H1 (cell line): ENCODE data around the gene UPP1. TPM values are rescaled to one million over a fixed set of nuclear protein-coding genes. Genes with fewer than 3 reads are reported as not detected.

ENCODE experiments used
- CTCF ChIA-PET: fragments of 300-600 bp; sonication (Branson Sonifier 250); formaldehyde crosslinking; loops from one replicate; lab custom pipeline; 2021; ENCODE audit not compliant: partially characterized antibody; lab: Charles Lee
- POLR2A ChIA-PET: fragments of 300-600 bp; sonication (Branson Sonifier 250); formaldehyde crosslinking; loops from one replicate; lab custom pipeline; 2021; ENCODE audit warnings: inconsistent platforms; ENCODE audit not compliant: partially characterized antibody; lab: Charles Lee
- DNase-seq, 2 experiments: peaks; one replicate each; pipeline versions ENCODE4 v3.0.0 to v3.0.0-alpha.2; 2010 to 2022; ENCODE audit warnings: low spot score in 2 of 2, low read depth in 1 of 2, mixed read lengths in 1 of 2
- FAIRE-seq: peaks from 2 replicates; lab custom pipeline; 2011; peaks lifted over from hg19 to GRCh38; lab: Jason Lieb, UNC
- H2AFZ ChIP-seq: 2 replicates; pipeline ENCODE4 v1.8.1; 2012; ENCODE audit warnings: low read length, inconsistent platforms
- H2AK5ac ChIP-seq: 2 replicates; pipeline ENCODE4 v1.6.1; 2013; ENCODE audit warnings: low read depth, low read length
- H2BK120ac ChIP-seq: replicated peaks from 2 replicates; pipeline ENCODE3; 2013; ENCODE audit warnings: low read depth, low read length, inconsistent platforms
- H2BK12ac ChIP-seq: 2 replicates; pipeline ENCODE4 v1.6.1; 2013; ENCODE audit warnings: low read depth, low read length
- H2BK15ac ChIP-seq: 2 replicates; pipeline ENCODE4 v1.6.1; 2013; ENCODE audit warnings: low read length
- H2BK20ac ChIP-seq: 2 replicates; pipeline ENCODE4 v1.6.1; 2013; ENCODE audit warnings: low read length
- H2BK5ac ChIP-seq: 2 replicates; pipeline ENCODE4 v1.6.1; 2013; ENCODE audit warnings: low read depth, low read length
- H3K14ac ChIP-seq: 2 replicates; pipeline ENCODE4 v1.6.1; 2013; ENCODE audit warnings: inconsistent platforms; ENCODE audit not compliant: insufficient read length
- H3K18ac ChIP-seq: 2 replicates; pipeline ENCODE4 v1.6.1; 2013; ENCODE audit warnings: low read length; ENCODE audit errors: extremely low read depth
- H3K23ac ChIP-seq: 2 replicates; pipeline ENCODE4 v1.6.1; 2013; ENCODE audit warnings: inconsistent platforms; ENCODE audit not compliant: insufficient read length
- H3K23me2 ChIP-seq: 2 replicates; pipeline ENCODE4 v1.6.1; 2013; ENCODE audit warnings: low read depth, low read length
- H3K27ac ChIP-seq: 2 replicates; pipeline ENCODE4 v1.6.1; 2011; ENCODE audit warnings: low read depth, low read length, inconsistent platforms
- H3K27me3 ChIP-seq, 4 experiments: replicated peaks in 1 of 4; 1 replicate in 1 of 4; 2 replicates in 3 of 4; pipeline versions ENCODE4 v1.6.1 to v1.8.1; 2011 to 2013; ENCODE audit warnings: low read length in 3 of 4, mild to moderate bottlenecking in 3 of 4, inconsistent platforms in 2 of 4, mixed read lengths in 2 of 4, moderate library complexity in 1 of 4; ENCODE audit not compliant: control insufficient read depth in 3 of 4, insufficient read depth in 3 of 4; ENCODE audit errors: extremely low read depth in 1 of 4
- H3K36me3 ChIP-seq, 4 experiments: 2 replicates each; pipeline versions ENCODE4 v1.6.1 to v1.8.1; 2011 to 2013; ENCODE audit warnings: mild to moderate bottlenecking in 4 of 4, low read length in 3 of 4, moderate library complexity in 2 of 4, control low read depth in 1 of 4, inconsistent platforms in 1 of 4; ENCODE audit not compliant: insufficient read depth in 4 of 4, control insufficient read depth in 2 of 4
- H3K4ac ChIP-seq: replicated peaks from 2 replicates; pipeline ENCODE3; 2013; ENCODE audit warnings: low read length, low read depth, mixed read lengths, inconsistent platforms; ENCODE audit not compliant: insufficient read length
- H3K4me1 ChIP-seq, 4 experiments: replicated peaks in 1 of 4; 1 replicate in 1 of 4; 2 replicates in 3 of 4; pipeline versions ENCODE4 v1.6.1 to v1.8.1; 2011 to 2013; ENCODE audit warnings: low read length in 3 of 4, inconsistent platforms in 2 of 4, mixed read lengths in 1 of 4; ENCODE audit not compliant: insufficient read depth in 4 of 4, control insufficient read depth in 3 of 4
- H3K4me2 ChIP-seq, 2 experiments: 2 replicates each; pipeline versions ENCODE4 v1.6.1 to v1.8.1; 2011 to 2013; ENCODE audit warnings: low read depth in 2 of 2, low read length in 2 of 2, control low read depth in 1 of 2, inconsistent platforms in 1 of 2, mild to moderate bottlenecking in 1 of 2; ENCODE audit not compliant: insufficient read depth in 1 of 2
- H3K4me3 ChIP-seq, 4 experiments: fragments of 200-600, 300-600 bp in 1 of 4; sonication (generic), shearing (Covaris generic), sonication (Bioruptor Twin) in 1 of 4; 2 replicates each; pipeline versions ENCODE4 v1.5.1 to v1.8.1; 2011 to 2016; ENCODE audit warnings: low read length in 4 of 4, low read depth in 3 of 4, control low read depth in 2 of 4, inconsistent platforms in 2 of 4, mild to moderate bottlenecking in 2 of 4, mixed read lengths in 1 of 4, moderate library complexity in 1 of 4; ENCODE audit not compliant: insufficient read depth in 2 of 4; ENCODE audit errors: extremely low read depth in 1 of 4
- H3K56ac ChIP-seq: replicated peaks from 2 replicates; pipeline ENCODE3; 2013; ENCODE audit warnings: low read depth, mild to moderate bottlenecking, mixed read lengths, low read length, inconsistent platforms; ENCODE audit not compliant: insufficient read length
- H3K79me1 ChIP-seq: 2 replicates; pipeline ENCODE4 v1.6.1; 2013; ENCODE audit warnings: low read depth, low read length, control low read depth
- H3K79me2 ChIP-seq, 2 experiments: 2 replicates each; pipeline versions ENCODE4 v1.6.1 to v1.8.1; 2012 to 2013; ENCODE audit warnings: low read length in 2 of 2, mild to moderate bottlenecking in 2 of 2, inconsistent platforms in 1 of 2; ENCODE audit not compliant: insufficient read depth in 2 of 2, control insufficient read depth in 1 of 2
- H3K9ac ChIP-seq, 4 experiments: replicated peaks in 1 of 4; 1 replicate in 1 of 4; 2 replicates in 3 of 4; pipeline versions ENCODE4 v1.6.1 to v1.8.1; 2011 to 2013; ENCODE audit warnings: low read depth in 3 of 4, low read length in 3 of 4, control low read depth in 2 of 4, mild to moderate bottlenecking in 2 of 4, moderate library complexity in 2 of 4, inconsistent platforms in 1 of 4; ENCODE audit errors: extremely low read depth in 1 of 4
- H3K9me3 ChIP-seq, 2 experiments: 2 replicates each; pipeline versions ENCODE4 v1.6.1 to v1.8.1; 2012 to 2013; ENCODE audit warnings: mild to moderate bottlenecking in 2 of 2, moderate library complexity in 2 of 2, control low read depth in 1 of 2, inconsistent platforms in 1 of 2, low read depth in 1 of 2, low read length in 1 of 2, mixed read lengths in 1 of 2; ENCODE audit not compliant: insufficient read depth in 2 of 2
- H4K20me1 ChIP-seq, 2 experiments: replicated peaks in 1 of 2; 2 replicates each; pipeline versions ENCODE3 to v1.8.1; 2011 to 2013; ENCODE audit warnings: inconsistent platforms in 2 of 2, low read length in 2 of 2, mild to moderate bottlenecking in 1 of 2; ENCODE audit not compliant: insufficient read depth in 2 of 2, control insufficient read depth in 1 of 2
- H4K5ac ChIP-seq: 2 replicates; pipeline ENCODE4 v1.6.1; 2013; ENCODE audit warnings: low read length, low read depth, mixed read lengths, inconsistent platforms; ENCODE audit not compliant: insufficient read length
- H4K8ac ChIP-seq: 2 replicates; pipeline ENCODE4 v1.8.0; 2013; ENCODE audit warnings: mild to moderate bottlenecking, moderate library complexity, low read length, inconsistent platforms; ENCODE audit not compliant: insufficient read depth; ENCODE audit errors: extremely low read depth
- H4K91ac ChIP-seq: replicated peaks from 2 replicates; pipeline ENCODE3; 2013; ENCODE audit warnings: low read length, mixed read lengths, inconsistent platforms; ENCODE audit not compliant: insufficient read length
- EP300 ChIP-seq, 2 experiments: IDR thresholded peaks; 1 replicate in 1 of 2; 2 replicates in 1 of 2; pipeline ENCODE4 v1.6.1; 2011 to 2012; ENCODE audit warnings: low read depth in 2 of 2, low read length in 2 of 2, mild to moderate bottlenecking in 2 of 2, borderline replicate concordance in 1 of 2, inconsistent platforms in 1 of 2, moderate library complexity in 1 of 2
- GTF2F1 ChIP-seq: IDR thresholded peaks from 2 replicates; pipeline ENCODE4 v1.6.1; 2012; ENCODE audit warnings: low read depth, low read length, improper control_type of control experiment, borderline replicate concordance
- KDM4A ChIP-seq: IDR thresholded peaks from one replicate; pipeline ENCODE4 v1.7.1; 2012; ENCODE audit warnings: low read depth, mild to moderate bottlenecking, moderate library complexity, low read length, inconsistent platforms; ENCODE audit not compliant: severe bottlenecking
- MAFK ChIP-seq: IDR thresholded peaks from 2 replicates; pipeline ENCODE4 v1.6.1; 2012; ENCODE audit warnings: low read depth, mild to moderate bottlenecking, improper control_type of control experiment, low read length
- NANOG ChIP-seq: IDR thresholded peaks from 2 replicates; pipeline ENCODE4 v1.6.1; 2011; ENCODE audit warnings: low read length, low read depth, mild to moderate bottlenecking, inconsistent platforms; ENCODE audit not compliant: insufficient read depth, poor library complexity, severe bottlenecking
- RNF2 ChIP-seq: fragments of 200-900, 300-1000 bp; sonication (generic); IDR thresholded peaks from 2 replicates; pipeline ENCODE4 v1.7.1; 2016; ENCODE audit warnings: borderline replicate concordance, low read depth, mild to moderate bottlenecking, antibody characterized with exemption, low read length; ENCODE audit not compliant: poor library complexity, severe bottlenecking; ENCODE audit errors: missing control alignments
- SP2 ChIP-seq: IDR thresholded peaks from 2 replicates; pipeline ENCODE4 v1.6.1; 2012; ENCODE audit warnings: mild to moderate bottlenecking, low read length, inconsistent platforms
- TAF7 ChIP-seq: optimal IDR thresholded peaks from 2 replicates; pipeline ENCODE3; 2011; ENCODE audit warnings: low read depth, mild to moderate bottlenecking, inconsistent platforms, low read length, moderate library complexity, borderline replicate concordance
- TEAD4 ChIP-seq: IDR thresholded peaks from 2 replicates; pipeline ENCODE4 v1.6.1; 2012; ENCODE audit warnings: low read depth, low read length, inconsistent platforms, mixed read lengths
- YY1 ChIP-seq: IDR thresholded peaks from 2 replicates; pipeline ENCODE4 v1.6.1; 2011; ENCODE audit warnings: low read depth, mild to moderate bottlenecking, low read length
- WGBS, 2 experiments: shearing (Covaris generic) in 1 of 2; methylation state at CpG; one replicate each; pipeline versions ENCODE4 v1.1.6 to v1.1.7; 2013 to 2015; ENCODE audit warnings: low lambda C conversion rate in 2 of 2, mixed read lengths in 2 of 2, inconsistent platforms in 1 of 2, low coverage in 1 of 2, missing lambda C conversion rate in 1 of 2; ENCODE audit not compliant: insufficient replicate concordance in 2 of 2, insufficient coverage in 1 of 2, insufficient read length in 1 of 2; ENCODE audit errors: extremely low coverage in 1 of 2, missing lambda C conversion rate in 1 of 2; 5-methylcytosine and 5-hydroxymethylcytosine counted together
- polyA plus RNA-seq, 7 experiments: library from polyadenylated mRNA; depleted of rRNA in 3 of 7; stranded (reverse) in 5 of 7; unstranded in 2 of 7; fragments of >200 nt in 5 of 7; fragments of 200-250 nt in 2 of 7; gene quantifications; 1 replicate in 5 of 7; 2 replicates in 1 of 7; 4 replicates in 1 of 7; pipeline versions ENCODE4 v1.2.1 to v1.2.3, GENCODE V29; 2011 to 2013; ENCODE audit warnings: missing spikeins in 2 of 7, mixed read lengths in 2 of 7
- total RNA-seq: library from RNA; stranded (reverse); fragmentation: NEBNext Ultra II Directional; extraction: Animal tissue kit (Norgen Biotek cat#: 25700); gene quantifications from 2 replicates; pipeline ENCODE4 v1.2.1, GENCODE V29; 2021

The UPP1 gene
- total and polyA plus RNA-seq, 2 of the 8 experiments (the other 6 are each of a cell fraction or from before 2014, with no cell fraction given): 40.7 to 46.2 TPM

DNA sequence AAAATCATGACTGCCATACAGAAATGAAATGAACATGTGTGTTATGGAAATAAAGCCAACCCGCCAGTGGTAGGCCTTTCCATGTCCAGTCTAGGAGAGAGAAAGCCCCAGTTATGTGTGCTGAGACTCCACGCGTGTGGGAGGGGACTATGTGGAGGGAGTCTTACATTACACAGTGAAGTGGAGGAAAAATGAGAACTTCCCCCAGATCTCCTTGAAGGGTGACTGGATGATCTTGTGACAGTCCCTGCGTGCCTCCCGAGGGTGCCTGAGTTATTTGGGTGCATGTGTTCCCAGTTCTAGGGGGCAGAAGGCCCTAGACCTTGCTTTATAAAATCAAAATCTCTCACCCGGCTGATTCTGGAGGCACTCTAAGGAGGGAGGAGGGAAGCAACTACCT lies 24.2 kb downstream of the UPP1 start:
- no peaks in the 10 kb centered on the region for H3K79me2 ChIP-seq
- no peak overlapping the region for H2BK20ac ChIP-seq
- no peak overlapping the region for H4K8ac ChIP-seq
- CTCF ChIA-PET: interaction anchor here (1.0 to 1.8 kb wide), 4 partner anchors 42 to 168 kb away, joined by 3 to 7 read pairs (median 4); no protein-coding TSS in a partner anchor
- no peaks in the 10 kb centered on the region for H3K4me1 ChIP-seq
- H3K18ac ChIP-seq: no peak overlapping the region
- no peak overlapping the region for H2BK15ac ChIP-seq
- no peak overlapping the region for H3K27ac ChIP-seq
- POLR2A ChIA-PET: no interaction called here
- H2BK120ac ChIP-seq: no peak overlapping the region
- H4K20me1 ChIP-seq: no peaks in the 10 kb centered on the region
- no peak overlapping the region for H3K23ac ChIP-seq
- no peak overlapping the region for H3K4me3 ChIP-seq
- H3K36me3 ChIP-seq: peaks cover under 1 to 7% (median 6%) of the 10 kb centered on the region in 4 experiments; a peak in 5 of 8 replicates
- H4K91ac ChIP-seq: no peak overlapping the region
- H2BK5ac ChIP-seq: no peak overlapping the region
- H2AFZ ChIP-seq: no peak overlapping the region
- no peak overlapping the region for H3K4ac ChIP-seq
- H3K9me3 ChIP-seq: no peaks in the 10 kb centered on the region
- no peaks in the 10 kb centered on the region for H3K23me2 ChIP-seq
- H2BK12ac ChIP-seq: no peak overlapping the region
- H4K5ac ChIP-seq: no peak overlapping the region
- no peak overlapping the region for H3K56ac ChIP-seq
- H3K9ac ChIP-seq: no peak overlapping the region
- H3K14ac ChIP-seq: no peak overlapping the region
- no peaks in the 10 kb centered on the region; a peak in 1 of 7 replicates for H3K27me3 ChIP-seq
- no peak overlapping the region for H2AK5ac ChIP-seq
- no peak for DNase-seq
- WGBS, 2 experiments: 94% methylated on average over 5 of the region's 6 CpGs; no CpG with 5 or more reads in 1 of the 2 experiments
- no peak for FAIRE-seq
- no peak overlapping the region for H3K4me2 ChIP-seq
- no peaks in the 10 kb centered on the region for H3K79me1 ChIP-seq
- TF ChIP-seq KDM4A: no peak
- TF ChIP-seq TAF7: no peak
- TF ChIP-seq EP300 (IDR thresholded peaks at IDR 0.05; ENCODE audit: borderline replicate concordance in 1 of 2, low read depth in 2 of 2, low read length in 2 of 2): no peak
- no peak for TF ChIP-seq NANOG
- no peak for TF ChIP-seq GTF2F1
- no peak for TF ChIP-seq MAFK
- TF ChIP-seq RNF2: no peak
- TF ChIP-seq YY1: no peak
- no peak for TF ChIP-seq SP2
- TF ChIP-seq TEAD4: no peak
